Fibroblast of skin of right biceps (primary cell): ENCODE measurements around the gene TNS4.

Experiments used
- DNase-seq: peaks from one replicate; pipeline ENCODE4 v3.0.0-alpha.2; 2013

The TNS4 gene

DNA sequence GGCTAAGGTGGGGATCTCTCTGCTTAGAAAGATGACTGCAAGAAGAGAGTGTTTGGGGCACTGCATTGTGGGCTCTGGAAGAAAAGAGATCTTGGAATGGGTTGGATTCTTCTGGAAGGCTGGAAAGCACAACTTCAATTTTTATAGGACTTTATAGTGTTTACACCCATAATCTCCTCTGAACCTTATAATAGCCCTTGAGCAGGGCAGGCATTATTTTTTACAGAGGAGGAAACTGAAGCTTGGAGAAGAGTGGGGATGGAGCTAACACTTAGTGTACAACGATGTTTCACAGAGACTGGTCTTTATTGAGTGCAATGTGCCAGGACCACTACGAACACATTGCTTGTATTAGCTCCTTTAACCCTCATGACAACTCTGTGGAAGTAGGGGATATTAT, 10.4 kb downstream of the TNS4 start:
- no peak for DNase-seq

DNA sequence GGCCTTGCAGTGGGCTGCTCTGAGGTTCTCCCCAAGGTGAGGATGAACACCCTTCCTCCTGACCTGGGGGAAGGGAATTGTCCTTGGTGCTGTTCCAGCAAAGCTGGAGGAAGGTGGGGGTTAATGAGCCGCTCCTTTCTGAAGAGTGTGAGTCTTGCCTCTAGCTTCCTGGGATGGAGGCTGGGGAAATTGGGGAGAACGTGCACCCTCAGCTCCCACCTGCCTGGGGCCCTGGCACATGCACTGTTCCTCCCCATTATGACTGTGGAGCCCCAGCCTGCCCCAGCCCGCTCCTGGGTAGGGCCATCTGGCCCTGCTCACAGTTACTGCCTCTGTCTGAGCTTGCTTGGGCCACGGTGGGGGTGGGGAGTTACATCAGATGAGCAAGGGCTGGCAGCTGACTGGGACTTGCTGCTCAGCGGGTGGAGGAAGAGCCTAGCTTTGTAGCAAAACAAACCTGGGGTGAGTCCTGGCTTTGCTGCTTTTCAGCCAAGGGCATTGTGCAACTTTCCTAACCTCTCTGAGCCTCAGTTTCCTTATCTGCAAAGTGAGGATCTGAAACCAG, 11.1 kb downstream of the TNS4 start:
- peak; percentile 80 for DNase-seq

DNA sequence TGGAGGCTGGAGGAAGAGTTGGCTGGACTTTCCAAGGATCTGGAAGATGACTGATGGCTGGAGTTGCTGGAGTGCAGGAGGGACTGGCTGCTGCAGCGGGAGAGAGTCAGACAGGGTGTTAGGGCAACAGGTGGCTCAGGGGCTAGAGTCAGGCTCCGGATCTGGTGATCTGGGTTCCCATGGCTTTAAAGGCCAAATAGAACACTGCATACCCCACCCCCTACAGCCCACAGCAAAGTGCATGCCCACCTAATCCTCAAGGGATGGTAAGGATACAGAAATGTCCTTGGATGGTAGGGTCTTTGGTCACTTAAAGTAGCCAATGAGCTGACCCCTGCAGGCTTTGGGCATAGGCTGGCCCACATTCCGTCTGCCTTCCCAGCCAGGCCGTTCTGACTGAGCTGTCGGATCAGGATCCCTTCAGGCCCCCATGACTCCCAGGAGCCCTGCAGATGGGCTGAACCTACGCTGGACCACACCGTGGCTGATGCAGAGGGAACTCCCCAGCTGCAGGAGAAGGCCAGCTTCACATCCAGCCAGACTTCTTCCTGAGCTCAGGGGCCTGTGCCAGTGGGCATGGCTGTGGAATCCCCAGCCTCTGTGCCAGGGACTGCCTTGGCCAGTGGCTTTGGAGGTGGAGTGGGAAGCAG, 13.9 kb downstream of the TNS4 start:
- DNase-seq: no peak

DNA sequence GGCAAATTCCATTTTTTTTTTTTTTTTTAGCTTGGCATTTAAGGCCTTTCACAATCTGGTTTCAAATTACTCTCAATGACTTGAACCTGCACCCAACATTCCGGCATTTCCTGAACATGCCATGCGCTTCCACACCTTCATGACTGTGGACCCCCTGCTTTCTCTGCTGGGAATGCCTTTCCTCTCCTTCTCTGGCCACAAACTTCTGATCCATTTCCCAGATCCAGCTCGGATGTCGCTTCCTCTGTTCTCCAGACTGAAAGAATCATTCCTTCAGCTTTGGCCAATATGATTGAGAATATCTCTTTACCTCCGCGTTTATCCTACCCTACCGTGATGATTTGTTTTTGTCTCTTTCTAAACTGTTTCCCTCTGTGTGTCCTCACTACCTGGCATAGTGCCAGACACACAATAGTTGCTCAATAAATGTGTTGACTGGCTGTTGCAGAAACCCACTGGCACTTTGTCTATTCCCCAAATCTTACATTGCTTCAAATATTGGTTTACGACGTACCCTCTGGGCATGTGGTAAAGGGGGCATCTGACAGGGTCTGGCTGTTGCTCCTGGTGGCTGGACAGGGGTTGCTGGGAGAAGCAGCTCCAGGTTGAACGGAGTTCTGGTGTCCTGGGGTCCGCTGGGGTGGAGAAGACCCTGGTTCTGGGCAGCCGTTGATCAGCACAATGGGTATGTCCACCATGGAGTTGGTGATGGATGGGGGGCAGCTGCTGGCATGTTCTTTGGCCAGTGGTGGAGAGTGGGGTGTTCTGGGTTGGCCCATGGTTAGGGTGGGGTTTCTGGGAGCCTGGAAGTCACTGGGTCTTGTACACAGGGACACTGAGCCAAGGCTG, 14.7 kb downstream of the TNS4 start:
- DNase-seq: peak; percentile 95

DNA sequence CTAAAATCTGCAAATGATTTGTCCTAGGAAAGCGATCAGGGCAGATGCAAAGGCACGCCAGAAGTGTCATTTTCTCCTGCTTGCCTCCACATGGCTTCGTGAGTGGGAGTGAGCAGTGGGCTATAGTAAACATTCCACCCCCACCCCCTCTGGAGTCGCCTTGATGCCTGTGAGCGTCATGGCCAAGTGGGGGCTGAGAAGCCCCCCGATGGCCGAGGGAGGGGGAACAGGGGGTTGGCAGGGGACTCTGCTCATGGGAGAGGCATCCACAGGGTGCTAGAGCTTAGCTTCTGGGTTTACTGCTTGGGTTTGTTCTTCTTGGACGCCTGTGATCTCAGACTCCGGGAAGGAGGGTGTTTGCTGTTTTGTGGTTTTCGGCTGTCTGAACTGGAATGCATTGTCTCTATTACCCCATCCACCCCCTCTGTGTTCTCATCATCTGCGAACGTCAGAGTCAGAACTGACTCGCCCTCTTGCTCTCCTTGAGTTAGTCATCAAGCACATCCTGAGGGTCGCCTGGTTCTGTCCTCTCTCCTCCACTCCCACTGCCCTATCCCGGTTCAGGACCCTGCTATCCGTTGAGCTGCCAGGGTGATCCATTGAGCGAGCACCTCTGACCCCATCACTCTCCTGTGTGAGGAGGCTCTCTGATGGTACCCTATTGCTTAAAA, 15.4 kb downstream of the TNS4 start:
- peak; percentile 99 for DNase-seq

DNA sequence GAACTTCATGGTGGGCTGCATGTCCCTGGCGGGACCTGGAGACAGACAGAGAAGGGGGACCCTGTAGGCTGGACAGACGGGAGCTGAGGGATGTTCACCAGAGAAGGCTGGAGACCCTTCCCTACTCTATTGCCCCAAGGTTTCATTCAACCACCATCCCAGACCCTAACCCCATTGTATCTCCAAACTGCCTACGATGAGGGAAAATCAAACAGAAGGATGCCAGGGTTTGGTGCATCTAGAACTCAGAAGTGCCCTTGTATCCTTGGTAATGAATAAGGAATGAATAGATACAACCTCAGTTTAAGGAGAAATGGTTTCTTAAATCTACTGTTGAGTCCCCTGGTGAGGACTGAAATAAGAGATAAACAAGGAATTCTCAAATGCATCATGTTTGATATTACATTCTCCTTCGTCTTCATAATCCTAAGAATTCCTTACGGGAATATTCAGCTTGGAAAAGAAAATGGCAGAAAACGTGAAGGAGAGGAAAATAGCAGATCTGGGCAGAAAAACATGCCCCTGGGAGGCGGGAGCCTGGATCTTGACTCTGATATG, 16.4 kb downstream of the TNS4 start:
- DNase-seq: no peak

DNA sequence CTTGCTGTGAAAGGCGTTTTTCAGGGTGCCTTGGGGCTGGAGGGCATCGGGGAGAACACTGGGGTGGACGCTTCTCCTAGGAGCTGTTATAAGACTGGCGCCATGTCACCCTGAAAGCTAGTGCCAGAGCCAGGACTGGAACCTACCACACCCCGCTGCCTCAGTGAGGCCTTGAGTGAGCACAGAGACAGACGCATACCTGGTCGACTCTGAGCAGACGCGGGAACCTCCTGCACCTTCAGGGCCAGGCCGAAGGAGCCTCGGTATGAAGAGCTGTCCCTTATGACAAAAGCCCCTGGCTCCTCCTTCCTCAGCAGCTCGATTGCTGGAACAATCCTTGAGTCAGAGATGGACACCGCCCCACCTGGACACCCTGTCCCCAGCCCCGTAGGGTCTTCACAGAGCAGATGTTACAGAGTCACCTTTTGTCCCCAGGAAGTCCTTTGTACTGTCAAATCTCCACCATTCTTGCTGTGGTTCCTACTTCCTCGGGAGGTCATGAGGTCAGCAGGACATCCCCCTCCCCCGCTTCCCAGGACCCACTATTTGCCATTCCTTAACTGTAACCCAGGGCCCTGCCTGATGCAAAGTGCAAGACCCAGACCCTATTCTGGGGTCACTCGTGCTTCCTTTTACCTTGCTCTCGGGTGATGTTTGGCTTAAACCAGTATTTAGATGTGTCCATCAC, 17.0 kb downstream of the TNS4 start:
- DNase-seq: no peak

DNA sequence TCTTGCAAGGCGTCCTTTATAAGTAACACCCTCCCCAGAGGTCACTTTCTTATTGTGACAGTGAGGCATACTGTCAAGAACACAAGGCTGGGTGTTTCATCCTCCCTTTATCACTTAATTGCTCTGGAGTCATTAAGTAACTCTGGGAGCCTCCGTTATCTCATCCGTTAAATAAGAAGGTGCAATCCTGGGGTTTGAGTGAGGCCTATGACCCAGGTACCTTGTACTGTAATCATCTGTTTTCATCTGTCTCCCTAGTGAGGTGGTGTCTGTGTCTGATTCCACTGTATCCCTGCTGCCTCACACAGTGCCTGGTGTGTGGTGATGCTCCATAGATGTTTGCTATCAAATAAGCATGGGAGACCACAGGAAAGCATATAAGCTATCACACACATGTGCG, 17.7 kb downstream of the TNS4 start:
- no peak for DNase-seq

DNA sequence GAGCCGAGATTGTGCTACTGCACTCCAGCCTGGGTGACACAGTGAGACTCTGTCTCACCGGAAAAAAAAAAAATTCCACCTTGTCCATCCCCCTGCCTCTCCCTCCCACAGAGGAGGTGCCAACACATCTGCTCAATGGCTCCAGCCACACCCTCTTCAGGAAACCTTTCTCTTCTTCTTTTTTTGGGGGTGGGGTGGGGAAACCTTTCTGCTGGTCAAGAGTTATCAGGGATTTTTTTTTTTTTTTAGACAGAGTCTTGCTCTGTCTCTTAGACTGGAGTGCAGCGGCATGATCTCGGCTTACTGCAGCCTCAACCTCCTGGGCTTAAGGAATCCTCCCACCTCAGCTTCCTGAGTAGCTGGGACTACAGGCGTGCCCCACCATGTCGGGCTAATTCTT, 18.7 kb downstream of the TNS4 start:
- peak; percentile 17 for DNase-seq

DNA sequence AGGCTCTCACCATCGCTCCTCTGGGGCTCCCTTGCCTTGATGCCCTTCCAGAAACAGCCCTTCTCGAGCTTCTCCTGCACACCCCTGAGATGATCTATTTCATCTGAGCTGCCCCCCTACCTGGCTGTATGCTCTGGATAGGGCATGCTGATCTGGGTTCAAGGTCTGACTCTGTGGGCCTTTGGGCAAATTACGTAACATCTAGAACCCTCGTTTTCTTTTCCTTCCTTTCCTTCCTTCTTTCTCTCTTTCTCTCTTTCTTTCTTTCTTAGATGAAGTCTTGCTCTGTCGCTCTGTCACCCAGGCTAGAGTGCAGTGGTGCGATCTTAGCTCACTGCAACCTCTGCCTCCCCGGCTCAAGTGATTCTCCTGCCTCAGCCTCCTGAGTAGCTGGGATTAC, 20.3 kb downstream of the TNS4 start:
- no peak for DNase-seq

DNA sequence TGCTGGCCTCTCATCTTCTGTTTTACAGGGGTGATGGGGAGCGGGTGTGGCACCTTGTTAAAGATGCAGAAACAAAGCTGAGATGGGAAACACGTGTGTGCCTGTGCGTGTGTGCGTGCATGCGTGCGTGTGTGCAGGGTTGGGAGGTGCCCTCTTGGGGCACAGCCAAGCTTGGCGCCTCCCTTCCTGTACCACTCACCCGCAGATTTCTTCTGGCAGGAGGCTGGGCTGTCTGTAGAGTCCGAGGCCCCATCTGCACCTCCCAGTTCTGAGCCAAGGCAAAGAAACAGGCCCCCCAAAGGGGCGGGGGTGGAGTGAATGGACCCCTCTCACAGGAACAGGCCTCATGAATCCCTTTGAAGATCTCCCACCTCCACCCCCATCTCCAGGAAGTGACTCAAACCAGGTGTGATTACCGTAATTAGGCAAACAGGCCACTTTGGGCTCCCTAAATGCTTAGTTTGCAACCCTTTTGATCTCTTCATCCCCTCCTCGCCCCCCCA, 20.9 kb downstream of the TNS4 start:
- DNase-seq: peak; percentile 55

DNA sequence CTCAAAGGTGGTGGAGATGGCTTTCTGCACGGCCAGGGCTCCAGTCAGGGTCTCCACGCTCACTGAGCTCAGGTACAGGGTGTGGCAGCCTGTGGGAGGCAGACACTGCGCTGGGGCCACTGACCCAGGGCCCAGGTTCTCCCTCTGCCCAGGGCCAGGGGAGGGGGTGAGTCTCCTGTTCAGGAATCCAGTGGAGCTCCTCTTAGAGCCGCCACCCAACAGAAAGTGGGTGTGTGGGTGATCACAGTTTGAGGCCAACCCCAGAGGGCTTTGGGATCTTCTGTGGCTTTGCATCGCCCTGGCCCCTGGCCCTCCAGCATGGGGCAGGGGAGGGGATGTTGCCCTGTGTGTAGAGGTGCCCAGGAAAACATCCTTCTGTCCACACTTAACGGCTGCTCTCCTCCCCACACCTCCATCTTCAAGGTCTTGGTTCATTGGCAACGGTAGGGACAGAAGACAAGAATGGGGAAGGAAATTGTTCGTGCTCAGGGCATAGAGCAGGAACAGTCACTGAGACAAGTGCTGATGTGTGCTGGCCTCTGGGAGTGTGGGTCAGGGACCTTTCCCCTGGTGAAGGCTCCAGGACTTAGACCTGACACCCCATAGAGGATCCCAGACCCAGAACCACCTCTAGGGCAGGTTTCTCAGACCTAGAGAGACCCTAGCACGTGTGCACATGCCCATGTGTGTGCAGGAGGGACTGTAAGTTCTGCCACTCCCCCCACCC, 21.5 kb downstream of the TNS4 start:
- DNase-seq: no peak

DNA sequence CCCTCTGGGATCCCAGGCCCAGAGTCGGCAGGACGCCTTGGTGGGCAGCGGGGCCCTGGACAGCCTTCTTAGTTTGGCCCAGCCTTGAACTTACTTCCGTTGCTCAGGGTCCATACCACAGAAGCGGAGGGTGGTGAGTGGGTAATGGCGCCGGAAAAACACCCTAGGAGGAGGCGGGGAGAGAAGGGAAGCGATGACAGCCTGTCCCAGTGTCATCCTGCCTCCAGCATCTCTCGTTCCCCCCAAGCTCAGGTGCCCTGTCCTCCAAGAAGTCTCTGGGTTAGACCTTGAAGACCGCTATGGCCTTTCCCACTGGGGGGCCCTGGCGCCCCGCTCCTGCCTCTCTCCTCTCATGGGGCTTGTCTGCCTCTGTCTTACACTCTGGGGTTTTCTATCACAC, 22.9 kb downstream of the TNS4 start:
- no peak for DNase-seq

DNA sequence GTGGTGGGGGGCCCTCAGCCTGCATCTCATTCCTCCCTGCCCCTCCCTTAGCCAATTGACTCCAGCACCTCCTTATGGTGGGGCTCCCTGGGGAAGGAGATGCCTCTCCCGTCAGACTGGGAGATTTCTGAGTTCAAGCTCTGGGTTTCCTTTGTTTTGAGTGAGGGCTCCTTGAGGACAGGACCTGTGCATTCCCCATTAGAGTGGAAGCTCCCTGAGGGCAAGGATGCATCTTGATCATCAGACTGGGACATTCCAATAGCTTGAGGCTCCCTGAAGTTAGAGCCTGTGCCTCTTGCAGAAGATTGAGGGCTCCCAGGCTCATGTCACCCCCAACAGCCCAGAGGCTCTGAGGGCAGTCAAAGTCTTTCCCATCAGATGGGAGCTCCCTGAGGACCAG, 23.6 kb downstream of the TNS4 start:
- no peak for DNase-seq

DNA sequence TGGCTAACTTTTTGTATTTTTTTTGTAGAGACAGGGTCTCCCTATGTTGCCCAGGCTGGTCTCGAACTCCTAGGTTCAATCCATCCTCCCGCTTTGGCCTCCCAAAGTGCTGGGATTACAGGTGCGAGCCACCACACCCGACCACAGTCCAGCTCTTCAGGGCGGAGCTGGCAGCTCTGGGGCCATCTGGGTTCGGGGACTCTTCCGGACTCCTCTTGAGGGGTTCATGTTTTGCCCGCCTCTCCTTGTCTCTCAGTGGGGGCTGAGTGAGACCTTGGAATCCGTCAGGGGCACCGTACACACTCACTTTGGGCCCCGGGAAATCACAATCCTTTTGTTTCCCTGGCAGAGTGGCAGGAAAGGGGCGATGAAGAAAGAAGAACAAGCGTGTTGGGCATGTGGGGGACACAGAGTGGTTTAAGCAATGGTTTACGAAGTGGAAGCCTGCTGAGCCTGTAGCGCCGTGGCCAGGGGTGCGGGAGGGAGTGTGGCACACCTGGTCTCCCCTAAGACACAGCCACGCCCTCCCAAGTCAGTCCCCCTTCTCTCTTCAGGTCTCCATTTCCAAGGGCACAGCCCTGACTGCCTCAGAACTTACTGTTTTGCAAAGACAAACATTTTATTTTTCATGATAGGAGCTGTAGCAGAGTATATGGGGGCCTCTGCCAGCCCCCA, 26.1 kb downstream of the TNS4 start:
- DNase-seq: no peak

DNA sequence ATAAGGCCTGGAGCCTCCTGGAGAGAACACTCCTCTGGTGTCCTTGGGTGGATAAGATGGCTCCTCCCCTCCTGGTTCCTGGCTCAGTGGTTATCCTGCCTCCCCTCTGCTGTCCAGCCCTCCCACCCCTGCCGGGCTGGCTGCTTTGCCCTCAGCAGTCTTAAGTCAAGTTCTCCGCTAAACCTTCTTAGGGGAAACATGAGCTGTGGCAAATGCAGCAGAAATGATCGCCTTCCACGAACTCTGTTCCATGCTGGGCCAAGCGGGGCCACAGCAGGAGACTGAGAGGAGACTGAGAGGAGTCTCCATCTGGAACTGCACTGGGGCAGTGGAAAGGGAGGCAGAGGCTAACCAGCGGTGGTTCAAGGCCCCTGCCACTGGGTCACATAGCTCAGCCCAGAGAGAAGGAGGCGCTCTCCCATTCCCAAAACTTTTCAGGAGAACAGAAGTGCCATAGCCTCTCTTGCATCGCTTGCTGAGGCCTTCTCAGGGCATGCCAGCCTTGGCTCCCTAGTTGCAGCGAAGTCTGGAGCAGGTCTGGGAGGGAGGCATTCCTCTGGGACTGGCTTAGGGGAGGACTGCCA, 26.9 kb downstream of the TNS4 start:
- no peak for DNase-seq

DNA sequence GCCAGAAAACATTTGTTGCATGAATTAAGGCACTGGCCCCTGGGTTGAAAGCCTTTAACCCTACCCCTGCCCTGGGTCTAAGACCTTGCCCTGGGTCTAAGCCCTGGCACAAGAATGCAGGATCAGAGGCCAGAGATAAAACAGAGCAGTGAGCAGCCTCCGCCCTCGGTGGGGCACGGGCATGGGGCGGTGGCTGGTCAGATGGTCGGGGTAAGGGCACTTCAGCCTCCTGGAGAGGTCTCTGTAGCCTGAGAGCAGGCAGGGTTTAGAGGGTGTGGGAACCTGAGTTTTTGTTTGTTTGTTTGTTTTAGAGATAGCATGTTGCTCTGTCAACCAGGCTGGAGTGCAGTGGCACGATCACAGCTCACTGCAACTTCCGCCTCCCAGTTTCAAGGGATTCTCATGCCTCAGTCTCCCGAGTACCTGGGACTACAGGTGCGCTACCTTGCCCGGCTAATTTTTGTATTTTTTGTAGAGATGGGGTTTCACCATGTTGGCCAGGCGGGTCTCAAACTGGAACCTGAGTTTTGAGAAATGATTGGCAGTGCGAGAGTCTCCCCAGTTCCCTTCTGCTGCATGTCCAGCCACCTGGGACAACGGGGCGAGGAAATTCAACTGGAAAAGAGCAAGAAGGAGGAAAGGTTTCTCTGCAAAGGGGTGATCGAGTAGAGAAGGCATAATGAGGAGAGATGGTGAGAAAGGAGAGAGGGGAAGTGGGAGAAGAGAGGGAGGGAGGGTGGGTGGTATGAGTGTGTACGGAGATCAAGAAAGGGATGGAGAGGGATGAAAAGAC, 27.7 kb downstream of the TNS4 start:
- no peak for DNase-seq

DNA sequence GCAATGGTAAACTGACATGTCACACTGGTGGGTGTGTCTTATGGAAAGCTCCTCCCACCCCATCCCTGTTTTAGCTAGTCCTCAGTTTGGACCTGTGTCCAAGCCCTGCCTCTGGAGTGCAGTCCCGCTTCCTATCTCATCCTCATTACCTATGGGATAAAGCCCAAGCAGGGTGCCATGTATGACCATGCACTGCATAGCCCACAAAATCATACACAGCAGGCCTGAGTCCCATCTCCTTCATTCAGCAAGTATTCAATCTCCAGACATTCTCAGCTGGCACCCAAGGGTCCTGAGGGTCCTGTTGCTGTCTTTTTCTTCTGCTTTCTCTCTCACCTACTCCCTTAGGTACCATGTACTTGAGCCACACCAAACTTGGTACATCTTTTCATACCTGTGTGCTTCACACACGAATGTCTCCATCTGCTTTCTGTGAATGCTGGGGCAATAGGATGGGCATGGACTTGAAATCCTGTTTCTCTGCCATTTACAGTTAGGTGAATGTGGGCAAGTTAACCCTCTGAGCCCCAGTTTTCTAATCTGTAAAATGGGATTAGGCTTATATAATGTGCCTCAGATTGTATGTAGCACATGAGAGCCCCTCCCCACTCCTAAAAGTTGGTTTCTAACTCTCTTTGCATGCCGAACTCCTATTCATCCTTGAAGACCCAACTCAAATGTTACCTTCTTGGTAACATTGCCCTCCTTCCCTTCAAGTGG, 28.5 kb downstream of the TNS4 start:
- DNase-seq: peak; percentile 27
